Measurements from ENCODE around the gene SPON1. TPM values are rescaled to one million over a fixed set of nuclear protein-coding genes. Genes with fewer than 3 reads are reported as not detected.

SPON1 gene
- 4.6 and 58.3 TPM in 2 replicates for total RNA-seq

DNA sequence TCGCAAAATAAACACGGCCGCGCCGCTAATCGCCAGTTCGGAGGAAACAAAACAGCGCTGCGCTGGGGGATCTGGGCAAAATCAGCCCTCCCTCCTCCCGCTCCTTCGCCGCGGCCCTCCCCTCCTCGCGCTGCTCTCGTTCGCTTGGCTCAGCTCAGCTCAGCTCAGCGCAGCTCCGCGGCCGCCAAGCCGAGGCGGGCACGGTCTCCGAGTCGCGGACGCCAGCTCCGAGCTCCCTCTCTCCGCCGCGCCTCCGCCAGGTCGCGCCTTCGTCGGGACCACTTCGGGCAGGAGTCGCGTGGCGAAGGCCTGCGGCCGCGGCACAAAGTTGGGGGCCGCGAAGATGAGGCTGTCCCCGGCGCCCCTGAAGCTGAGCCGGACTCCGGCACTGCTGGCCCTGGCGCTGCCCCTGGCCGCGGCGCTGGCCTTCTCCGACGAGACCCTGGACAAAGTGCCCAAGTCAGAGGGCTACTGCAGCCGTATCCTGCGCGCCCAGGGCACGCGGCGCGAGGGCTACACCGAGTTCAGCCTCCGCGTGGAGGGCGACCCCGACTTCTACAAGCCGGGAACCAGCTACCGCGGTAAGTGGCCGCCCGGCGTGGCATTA is at the start of gene SPON1:
Gene SPON1 (plus strand): TSS at position 162 of the 607 bp plus-strand sequence. CDS start 182 bp downstream, at position 344.

